ENCODE measurements around the gene MATN4.

The MATN4 gene

GRCh38 chr20:45289942-45290676 is 18.0 kb downstream of the MATN4 start:
- no peak for DNase-seq

DNA sequence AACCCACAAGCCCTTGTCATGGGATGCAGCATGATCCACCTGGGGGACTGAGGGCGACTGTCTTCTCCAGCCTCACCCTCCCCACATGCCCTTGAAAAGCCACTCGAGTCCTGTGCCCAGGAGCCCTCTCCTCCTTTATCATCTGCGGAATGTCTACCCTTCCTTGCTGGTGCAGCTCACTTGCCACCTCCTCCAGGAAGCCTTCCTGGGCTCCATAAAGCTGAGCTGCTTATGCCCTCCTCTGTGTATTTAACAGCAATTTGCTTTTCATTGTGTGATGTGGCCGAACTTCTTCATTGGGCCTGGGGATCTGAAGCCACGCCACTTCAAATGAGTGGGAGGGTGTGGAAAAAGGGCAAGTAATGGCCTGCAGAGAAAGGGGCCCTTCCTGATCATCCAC is 19.2 kb downstream of the MATN4 start:
- no peak for DNase-seq

DNA sequence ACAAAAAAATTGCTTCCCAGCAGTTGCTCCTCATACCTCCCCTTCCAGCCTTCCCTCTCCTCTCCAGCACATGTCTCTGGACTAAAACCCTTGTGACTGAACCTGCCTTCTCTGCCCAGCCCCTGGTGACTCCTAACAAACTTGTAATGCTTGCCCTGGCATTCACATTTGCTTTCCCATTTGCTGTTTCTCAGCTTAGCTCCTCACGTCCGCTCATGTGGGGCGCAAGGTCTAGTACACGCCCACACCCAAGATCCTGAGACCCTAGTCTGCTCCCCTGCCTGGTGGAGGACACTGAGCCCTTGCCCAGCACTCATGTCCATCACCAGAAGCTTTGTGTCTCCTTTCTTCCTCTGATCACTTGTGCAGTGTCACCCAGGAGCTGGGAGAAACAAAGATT is 19.7 kb downstream of the MATN4 start:
- DNase-seq = no peak

DNA sequence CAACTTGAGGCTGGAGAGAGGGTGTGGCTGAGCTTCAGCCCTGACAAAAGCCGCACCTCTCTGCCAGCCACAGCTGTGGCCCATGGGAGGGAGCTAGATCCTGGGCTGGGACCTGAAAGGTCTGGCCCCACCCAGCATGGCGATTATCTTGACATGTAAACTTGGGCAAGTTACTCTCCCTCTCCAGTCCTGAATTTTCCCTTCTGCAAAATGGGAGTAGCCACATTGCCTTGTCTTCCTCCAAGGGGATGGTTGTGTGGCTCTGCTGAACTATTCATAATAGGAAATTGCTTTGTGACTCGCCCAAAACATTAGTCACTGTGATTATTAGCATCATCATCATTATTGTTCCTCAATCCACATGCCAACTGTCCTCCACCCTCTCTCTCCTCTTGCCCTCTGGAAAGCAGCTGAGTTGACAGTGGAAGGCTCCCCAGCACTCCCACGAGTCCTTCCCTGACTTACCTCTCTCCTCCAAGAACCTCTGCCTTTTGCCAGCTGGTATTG is 24.5 kb downstream of the MATN4 start:
- peak; percentile 2 to 27 for DNase-seq

DNA sequence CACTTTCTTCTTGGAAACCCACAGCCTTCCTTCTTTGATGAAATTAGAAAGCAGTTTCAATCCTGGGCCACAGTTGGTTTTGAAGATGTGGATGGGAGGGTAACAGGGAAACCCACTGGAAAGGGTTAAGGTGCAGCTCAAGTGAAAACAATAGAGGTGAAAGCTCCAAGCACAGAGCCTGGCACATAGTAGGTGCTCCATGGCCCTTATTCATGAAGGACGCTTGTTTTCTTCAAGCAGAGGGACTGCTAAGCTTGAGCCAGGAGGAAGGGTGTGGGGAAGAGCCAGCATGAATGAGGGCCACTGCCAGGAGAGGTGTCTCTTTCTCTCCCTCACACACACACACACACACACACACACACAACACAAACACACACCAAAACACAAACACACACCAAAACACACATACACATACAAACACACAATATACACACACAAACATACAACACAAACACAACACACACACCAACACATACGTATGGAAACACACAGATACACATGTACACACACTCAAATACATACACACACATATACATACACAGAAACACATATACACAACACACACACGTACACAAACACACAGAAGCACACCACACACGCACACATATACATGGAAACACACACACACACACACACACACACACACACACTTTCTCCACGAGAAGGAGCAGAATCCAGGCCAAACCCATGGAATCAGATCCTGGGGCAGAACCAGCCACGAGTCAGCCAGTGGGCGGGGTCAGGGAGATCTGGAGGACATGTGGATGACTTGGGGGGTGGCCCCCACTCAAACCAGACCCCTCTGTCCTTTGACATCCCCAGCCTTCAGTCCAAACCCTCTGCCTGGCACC is 25.2 kb downstream of the MATN4 start:
- DNase-seq = no peak

DNA sequence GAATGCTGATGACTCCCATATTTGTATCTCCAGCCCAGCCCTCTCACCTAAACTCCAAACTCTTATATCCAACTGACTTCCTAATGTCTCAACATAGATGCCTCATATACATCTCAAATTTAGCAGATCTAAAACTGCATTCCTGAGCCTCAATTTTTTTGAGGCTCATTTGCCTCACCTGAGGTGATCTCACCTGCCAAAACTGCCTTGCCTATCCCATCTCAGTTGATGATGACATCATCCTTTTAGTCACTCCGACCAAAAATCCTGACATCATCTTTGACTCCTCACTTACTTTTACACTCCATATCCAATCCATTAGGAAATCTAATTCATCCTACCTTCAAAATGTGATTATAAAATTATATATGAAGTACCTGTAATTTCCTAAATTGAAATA is 28.1 kb downstream of the MATN4 start:
- DNase-seq = no peak

DNA sequence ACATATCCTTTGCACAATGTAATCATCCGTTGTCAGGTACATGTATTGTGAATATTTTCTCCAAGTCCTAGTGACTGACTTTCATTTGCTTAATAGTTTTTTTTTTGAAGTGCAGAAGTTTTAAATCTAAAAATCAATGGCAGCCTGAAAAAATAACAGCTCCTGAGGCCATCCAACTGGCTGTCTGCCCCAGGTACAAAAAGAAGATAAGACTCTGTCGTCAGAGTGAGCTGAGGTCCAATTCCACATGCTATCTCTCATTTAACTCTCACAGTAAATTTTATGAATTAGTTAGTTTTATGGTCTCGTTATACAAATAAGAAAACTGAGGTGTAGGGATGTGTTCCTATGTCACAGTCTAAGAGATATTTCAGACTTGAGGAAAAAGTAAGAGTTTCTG is 32.8 kb downstream of the MATN4 start:
- no peak for DNase-seq

DNA sequence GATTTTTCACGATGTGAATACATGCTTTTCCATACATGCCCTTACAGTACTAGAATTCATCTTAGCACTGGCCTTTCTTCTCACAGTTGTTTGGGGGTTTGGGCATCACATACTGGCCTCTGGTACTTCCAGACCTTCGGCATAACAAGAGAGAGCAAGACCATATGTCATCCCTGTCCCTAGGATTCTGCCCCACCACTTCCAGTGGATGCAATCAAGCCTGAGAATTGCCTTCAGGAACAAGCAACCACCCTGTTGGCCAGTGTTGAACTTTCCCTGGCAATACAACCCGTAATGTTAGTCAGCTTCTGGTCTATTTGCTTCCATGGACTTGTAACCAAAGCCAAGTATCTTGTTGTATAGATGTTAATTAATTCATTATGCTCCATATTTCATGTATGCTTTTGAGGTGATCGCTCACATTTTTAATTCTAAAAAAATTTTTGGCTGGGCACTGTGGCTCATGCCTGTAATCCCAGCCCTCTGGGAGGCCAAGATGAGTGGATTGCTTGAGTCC is 38.3 kb downstream of the MATN4 start:
- no peak for DNase-seq

DNA sequence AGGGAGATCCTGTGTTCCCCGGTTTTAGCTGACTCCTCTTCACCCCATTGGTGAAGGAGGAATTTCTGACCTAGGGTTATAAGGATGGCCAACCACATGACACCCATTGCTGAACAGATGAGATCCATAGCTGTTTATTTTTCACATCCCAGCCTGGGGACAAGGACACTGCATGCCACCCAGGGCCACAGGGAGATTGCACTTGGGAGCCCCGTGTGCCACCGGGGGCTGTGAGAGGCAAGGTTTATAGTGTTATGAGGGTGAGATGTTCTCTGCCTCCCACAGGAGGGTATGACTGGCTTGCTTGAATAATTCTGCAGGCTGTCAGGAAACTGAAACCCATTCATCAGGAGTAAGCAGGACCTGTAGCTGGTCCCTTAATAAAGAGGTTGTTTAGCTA is 39.0 kb downstream of the MATN4 start:
- DNase-seq = no peak

DNA sequence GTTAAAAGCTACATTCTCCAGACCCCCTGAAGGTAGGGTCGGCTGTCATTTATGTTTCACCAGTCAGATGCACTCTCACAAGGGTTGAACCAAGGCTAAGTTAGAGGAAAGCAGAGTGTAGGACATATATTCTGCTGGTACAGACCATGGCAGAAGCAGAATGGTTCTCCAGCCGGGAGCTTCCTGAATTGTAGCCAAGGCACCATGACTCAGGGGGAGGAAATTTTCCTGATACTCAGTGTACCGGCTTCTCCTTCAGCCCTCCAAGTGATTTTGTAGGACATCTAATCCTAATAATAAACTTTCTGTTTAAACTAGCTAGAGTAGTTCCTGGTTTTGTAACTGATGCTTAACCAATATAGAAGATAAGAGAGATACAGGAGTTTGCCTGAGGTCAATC is 39.6 kb downstream of the MATN4 start:
- DNase-seq = no peak

GRCh38 chr20:45266977-45267376 is 41.1 kb downstream of the MATN4 start:
- DNase-seq = no peak

GRCh38 chr20:45263556-45264266 is 44.4 kb downstream of the MATN4 start:
- DNase-seq = no peak

- no peak for DNase-seq
Measured at GRCh38 chr20:45258664-45259063, 49.4 kb downstream of the MATN4 start.

GRCh38 chr20:45258259-45258658 is 49.8 kb downstream of the MATN4 start:
- no peak for DNase-seq

DNA sequence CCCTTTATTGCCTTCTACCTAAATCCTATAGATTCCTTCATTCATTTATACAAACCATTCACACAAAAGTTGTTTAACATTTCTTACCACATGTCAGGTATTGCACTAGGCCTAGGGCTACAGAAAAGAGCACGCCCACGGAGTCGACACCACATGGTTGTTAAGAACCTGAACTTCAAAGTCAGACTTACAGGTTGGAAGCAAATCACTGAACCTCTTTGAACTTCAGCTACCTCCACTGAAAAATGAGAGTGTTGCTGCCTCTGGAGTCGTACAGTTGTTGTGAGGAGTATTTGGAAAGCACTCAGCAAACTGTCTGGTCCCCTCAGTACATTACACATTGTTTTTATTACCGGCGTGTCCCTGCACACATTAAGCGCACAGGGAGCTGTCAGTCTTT is 50.4 kb downstream of the MATN4 start:
- DNase-seq = no peak

GRCh38 chr20:45257161-45257560 is 50.9 kb downstream of the MATN4 start:
- DNase-seq = no peak

DNA sequence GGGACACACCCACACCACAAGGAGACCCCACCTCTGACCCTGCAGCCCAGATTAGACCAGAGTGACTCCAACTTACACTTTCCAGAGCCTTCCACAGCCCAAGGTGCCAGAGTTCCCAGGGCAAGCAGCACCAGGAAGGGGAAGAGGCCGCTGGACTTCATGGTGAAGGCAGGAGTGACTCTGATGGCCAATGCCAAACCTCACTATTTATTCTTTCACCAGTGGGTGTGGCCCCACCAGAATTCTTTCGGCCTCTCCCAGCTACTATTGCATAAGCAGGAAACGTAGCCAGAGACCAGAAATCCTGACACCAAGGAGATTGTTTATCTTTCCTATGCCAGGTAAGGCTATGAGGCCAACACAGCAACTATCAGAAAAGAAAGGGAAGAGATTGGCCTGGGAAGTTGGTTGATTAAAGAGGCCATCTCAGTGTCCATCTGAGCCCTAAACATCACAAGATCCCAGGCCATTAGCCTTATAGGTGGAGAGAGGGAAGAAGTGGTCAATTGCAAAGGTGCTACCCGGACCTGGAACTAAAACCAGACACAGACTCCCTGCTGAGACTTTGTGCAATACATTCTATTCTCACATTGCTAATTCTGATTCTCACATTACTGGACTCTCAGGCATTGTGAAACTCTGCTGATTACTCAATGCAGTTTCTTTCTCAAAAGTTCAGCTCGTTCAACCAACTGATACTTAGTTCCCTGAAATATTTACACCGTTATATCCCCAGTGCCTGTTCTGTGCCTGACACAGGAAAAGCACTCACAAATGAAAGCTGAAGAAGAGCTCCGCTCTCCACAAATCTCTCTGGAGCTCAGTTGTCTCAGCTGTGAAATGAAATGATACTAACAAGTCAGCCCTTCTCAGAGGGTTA is 53.5 kb downstream of the MATN4 start, which contains the start of gene SLPI:
TSS of gene SLPI (minus strand) at position 182 of the 880 bp plus-strand sequence. CDS start at position 161, 21 bp downstream.
- peak; percentile 77 to 94 for DNase-seq

- DNase-seq = no peak
Measured at GRCh38 chr20:45253261-45253660, 54.8 kb downstream of the MATN4 start.

DNA sequence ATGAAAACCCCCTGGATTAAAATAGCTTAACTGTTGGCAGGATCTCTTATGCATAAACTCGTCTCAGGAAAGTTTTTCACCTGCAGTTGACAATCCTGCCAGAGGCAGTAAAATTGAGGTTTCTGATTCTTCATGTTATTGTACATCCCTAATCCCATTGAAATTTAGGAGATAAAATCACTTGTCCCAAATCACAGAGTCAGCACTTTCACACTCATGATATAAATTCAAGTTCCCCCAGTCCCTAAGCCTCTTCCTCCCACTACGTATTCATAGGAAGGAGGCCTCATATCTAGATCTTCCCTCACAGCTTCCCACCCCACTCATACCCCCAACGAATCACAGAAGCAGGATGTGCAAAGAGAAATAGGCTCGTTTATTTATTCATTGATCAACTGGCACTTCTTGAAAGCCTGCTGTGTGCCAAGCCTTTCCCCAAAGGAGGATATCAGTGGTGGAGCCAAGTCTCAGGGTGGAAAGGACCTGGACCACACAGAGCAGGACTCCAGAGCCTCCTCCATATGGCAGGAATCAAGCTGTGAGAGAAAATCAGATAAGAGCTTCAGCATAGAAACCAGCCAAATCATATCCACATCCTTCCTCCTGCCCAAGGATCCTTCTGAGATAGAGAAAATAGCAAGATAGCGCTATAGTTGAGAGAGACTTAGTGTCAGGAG is 56.1 kb downstream of the MATN4 start:
- no peak for DNase-seq

DNA sequence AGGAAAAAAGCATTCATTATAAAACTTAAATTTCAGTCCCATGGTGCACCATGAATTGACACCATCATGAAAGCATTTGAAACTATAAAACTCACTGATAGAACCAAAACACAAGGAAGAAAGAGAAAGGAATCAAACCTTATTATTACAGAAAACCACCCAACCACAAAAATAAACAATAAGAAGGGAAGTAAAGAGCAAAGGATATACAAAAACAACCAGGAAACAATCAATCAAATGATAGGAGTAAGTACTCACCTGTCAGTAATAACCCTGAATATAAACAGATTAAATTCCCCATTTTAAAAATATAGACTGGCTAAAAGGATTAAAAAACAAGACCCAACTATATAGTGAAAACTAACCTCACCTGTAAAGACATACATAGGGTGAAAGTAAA is 59.5 kb downstream of the MATN4 start:
- no peak for DNase-seq

DNA sequence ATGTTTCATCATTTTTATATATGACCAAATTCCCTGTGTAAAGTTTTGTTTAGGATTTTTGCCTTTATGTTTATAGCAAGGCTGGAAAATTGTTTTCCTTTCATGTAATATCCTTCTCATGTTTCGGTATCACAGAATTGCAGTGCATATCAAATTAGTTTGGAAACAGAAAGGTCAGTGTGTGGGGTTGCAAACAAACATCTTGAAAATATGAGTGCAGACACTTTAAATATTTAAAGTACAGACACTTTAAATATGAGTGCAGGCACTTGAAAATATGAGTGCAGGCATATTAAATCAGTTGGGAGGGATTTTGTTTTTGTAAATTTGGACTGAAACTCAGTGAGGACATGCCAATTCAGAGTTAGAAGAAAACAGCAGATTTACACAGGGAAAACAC is 60.2 kb downstream of the MATN4 start:
- no peak for DNase-seq

Data from inflammatory macrophage (primary cell).